OCI-M1 (cell line): ENCODE measurements around the gene HMGCL.
A peak's percentile ranks its signal among the peaks of the same experiment; 100 is the strongest.

Source experiments
- DNase-seq: peaks from one replicate; lab custom pipeline; 2025; lab: John Stamatoyannopoulos, UW

Gene HMGCL

GRCh38 chr1:23776217-23776616 lies 49.0 kb downstream of the HMGCL start:
- DNase-seq: no peak

GRCh38 chr1:23774174-23774880 lies 50.9 kb downstream of the HMGCL start:
- DNase-seq: peak; percentile 26

- peak; percentile 44 for DNase-seq
Observed at GRCh38 chr1:23772854-23773242, 52.4 kb downstream of the HMGCL start.

- peak; percentile 93 for DNase-seq
Observed at GRCh38 chr1:23772049-23772853, 53.0 kb downstream of the HMGCL start.

GRCh38 chr1:23768733-23769132 lies 56.5 kb downstream of the HMGCL start:
- DNase-seq: no peak

GRCh38 chr1:23763041-23763577 lies 62.1 kb downstream of the HMGCL start:
- DNase-seq: no peak

GRCh38 chr1:23759277-23759676 lies 66.0 kb downstream of the HMGCL start:
- no peak for DNase-seq

- no peak for DNase-seq
Observed at GRCh38 chr1:23757812-23758211, 67.4 kb downstream of the HMGCL start.

- no peak for DNase-seq
Observed at GRCh38 chr1:23756676-23757075, 68.6 kb downstream of the HMGCL start.

GRCh38 chr1:23752909-23753308 lies 72.3 kb downstream of the HMGCL start:
- DNase-seq: no peak
